GM19193 (cell line): Measurements from ENCODE around the gene APBB1IP.

Experiments
- POLR2A ChIP-seq: IDR thresholded peaks from 4 replicates; pipeline ENCODE4 v1.6.1; 2011; ENCODE audit not compliant: insufficient read depth, insufficient read length; ENCODE audit errors: extremely low read depth

The APBB1IP gene

DNA sequence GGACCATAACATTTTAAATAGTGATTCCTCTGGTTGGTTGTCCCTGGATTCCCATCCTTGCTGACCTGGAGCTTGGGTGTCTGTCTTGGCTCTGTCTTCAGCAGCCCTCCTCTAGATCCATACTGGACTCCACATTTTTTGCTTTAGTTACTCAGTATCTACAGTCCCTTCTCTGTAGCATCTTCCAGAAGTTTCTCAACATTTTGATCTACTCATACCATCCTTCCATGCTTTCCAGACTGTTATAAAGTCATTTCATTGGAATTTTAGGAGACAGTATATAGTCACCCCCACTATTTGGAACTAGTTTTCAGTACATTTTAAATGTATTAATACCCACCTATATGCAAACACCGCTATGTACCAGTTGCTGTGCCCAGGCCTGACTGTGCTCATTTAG is 25.8 kb downstream of the APBB1IP start:
- no peak for TF ChIP-seq POLR2A

DNA sequence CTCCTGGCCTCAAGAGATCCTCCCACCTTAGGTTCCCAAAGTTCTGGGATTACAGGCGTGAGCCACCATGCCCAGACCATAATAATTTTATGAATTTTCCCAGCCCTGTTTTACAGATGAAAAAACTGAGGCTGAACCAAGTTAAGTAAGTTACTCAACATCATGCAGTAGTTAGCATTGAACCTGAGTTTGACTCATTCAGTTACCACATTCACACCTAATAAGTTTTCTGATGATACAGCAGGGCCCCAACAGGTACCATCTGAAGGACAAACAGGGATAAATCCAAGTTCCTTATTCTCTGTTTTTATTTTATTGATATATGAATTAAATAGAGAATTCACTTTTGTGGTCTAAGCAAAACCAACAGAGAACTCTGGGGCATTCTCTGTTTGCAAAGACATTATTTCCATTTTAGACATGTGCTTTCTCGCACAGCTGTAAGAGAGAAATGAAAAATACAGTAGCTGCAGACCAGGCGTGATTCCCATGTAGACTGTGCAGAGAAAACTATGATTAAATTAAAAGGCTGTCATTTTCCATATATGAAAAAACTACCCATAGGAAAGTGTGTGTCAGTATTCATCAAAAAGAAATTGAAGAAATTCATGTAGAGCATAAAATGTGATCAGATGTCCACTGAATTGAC is 26.6 kb downstream of the APBB1IP start:
- no peak for TF ChIP-seq POLR2A

- TF ChIP-seq POLR2A, result no peak
Observed at GRCh38 chr10:26467639-26468038, 29.5 kb downstream of the APBB1IP start.

GRCh38 chr10:26468291-26468690 is 30.1 kb downstream of the APBB1IP start:
- no peak for TF ChIP-seq POLR2A

DNA sequence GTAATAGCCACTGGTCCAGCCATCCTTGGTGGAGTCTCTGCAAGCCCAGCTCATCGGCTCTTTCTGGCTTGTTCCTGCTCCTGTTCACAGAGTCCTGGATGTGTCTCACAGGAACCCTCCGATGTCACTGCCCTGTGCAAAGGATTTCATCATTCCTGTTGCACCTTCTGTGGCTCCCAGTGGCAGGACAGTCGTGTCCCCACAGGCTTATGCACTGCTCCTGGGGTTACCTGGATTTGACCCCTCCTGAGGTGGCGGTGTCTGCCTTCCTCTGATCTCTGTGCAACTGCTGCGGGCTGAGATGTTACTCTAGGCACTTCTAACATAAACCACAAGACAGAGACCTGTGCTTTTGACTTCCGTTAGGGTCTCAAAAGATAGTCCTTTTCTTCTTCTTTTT is 30.6 kb downstream of the APBB1IP start:
- no peak for TF ChIP-seq POLR2A

GRCh38 chr10:26472492-26472778 is 34.3 kb downstream of the APBB1IP start:
- TF ChIP-seq POLR2A, result no peak

- no peak for TF ChIP-seq POLR2A
Observed at GRCh38 chr10:26474026-26474425, 35.9 kb downstream of the APBB1IP start.

DNA sequence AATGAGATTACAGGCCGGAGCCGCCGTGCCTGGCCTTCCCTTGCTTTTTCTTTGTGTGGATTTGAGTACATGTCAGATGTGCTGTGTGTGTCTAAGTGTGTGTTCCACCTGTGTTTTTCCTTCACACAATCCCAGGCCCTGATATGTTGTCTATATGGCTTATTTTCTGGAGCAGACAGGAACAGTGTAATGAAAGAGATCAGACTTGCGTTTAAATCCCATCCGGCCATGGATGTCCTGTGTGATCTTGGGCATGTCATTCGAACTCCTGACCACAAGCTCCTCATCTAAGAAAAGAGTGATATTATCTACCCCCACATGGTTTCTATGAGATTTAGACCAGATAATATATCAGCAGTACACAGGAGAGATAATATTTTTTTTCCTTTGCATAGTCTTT is 37.2 kb downstream of the APBB1IP start:
- no peak for TF ChIP-seq POLR2A

DNA sequence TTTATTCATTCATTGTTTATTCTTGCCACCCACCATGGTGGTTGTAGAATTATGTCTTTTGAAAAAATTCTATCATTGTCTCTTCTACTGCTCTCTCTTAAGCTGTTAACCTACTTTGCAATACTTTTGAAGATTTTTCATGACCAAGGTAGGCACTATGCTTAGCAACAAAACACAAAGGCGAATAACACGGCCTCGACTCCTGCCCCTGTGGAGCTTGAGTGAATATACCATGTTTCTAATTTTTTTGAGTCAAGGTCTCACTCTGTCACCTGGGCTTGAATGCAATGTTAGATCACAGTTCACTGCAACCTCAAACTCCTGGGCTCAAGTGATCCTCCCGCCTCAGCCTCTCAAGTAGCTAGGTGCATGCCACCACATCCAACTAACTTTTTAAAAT is 39.4 kb downstream of the APBB1IP start:
- TF ChIP-seq POLR2A, result no peak

- TF ChIP-seq POLR2A, result no peak
Observed at GRCh38 chr10:26478061-26478460, 39.9 kb downstream of the APBB1IP start.

DNA sequence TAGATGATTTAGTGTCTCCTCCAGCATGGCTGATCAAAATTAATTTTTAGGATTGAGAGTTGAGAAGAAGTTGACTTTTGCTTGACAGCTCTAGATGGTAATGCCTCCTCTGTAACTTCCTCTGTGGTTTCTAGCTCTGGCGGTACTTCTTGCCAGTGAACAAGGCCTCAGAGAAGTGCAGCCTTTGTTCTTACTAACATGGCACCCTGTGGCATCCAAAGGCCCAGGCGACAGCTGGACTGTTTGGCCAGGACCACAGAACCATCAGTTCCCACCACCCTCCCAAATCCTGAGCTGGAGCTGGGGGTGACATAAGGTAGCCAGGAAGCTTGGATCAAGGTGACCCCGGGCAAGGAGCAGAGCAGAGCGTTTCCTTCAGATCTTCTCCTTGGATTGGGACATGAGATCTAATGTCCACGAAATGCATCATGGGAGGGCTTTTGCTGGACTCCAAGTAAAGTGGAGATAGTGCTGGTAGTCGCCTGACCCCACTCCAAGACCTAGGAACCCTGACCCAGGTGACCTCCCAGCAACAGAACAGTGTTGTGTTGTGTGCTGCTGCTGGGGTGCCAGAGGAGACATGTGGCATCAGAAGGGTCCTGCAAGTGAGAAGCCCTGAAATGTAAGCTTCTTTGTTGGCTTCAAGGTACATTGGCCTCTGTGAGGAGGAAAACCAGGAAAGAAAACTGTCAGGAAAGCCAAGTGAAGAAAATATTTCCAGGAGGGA is 41.8 kb downstream of the APBB1IP start:
- no peak for TF ChIP-seq POLR2A

DNA sequence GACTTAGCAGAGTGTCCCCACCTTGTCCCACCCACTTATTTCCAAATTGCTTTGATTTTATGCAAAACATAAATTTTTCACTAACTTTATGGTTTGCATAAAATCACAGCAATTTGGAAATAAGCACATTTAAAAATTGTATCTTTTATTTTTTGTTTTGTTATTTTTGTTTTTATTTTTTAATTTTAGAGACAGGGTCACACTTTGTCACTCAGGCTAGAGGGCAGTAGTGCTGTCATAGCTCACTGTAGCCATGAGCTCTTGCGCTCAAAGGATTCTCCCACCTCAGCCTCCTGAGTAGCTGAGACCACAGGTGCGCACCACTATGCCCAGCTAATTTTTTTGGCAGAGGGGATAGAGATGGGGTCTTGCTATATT is 43.2 kb downstream of the APBB1IP start:
- no peak for TF ChIP-seq POLR2A

DNA sequence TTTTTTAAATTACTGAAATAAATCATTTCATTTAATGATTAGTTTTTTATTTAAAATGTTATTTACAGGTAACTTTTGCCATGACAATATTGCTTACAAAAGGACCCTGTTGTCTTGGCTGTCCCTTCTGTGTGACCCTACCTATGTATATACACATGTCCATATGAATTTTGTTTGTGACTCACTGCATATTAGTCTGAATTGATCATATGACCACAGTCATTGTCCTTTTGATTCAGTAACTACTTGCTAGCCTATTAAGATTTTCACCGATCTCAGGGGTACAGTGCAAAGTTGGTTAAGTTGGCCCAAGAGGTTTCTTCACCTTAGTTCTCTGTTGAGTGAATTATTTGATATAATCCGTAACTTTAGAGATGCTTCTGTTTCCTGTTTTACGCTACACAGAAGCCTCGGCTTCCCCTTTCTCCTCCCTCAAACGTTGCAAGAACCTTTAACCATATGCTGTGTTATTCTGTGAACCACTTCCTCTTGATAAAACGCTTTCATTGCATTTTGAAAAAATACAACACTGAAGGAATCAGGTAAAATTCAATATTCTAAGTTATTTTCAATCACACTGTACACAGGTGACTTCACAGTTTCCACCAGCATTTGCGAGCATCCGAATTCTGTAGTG is 43.9 kb downstream of the APBB1IP start:
- no peak for TF ChIP-seq POLR2A

DNA sequence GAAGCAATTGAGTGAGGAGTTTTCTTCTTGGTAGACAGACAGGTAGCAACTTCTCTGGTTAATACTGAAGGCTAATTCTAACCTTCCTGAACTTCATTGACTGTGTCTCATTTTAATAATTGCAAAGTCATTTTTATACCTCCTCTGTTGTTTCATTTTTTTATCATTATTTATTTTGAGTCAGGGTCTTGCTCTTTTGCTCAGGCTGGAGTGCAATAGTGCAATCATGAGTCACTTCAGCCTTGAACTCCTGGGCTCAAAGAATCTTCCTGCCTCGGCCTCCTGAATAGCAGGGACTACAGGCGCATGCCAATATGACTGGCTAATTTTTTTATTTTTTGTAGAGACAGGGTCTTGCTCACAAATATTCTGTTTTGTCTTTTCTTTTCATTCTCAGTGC is 45.4 kb downstream of the APBB1IP start:
- TF ChIP-seq POLR2A, result no peak

GRCh38 chr10:26485150-26485941 is 47.2 kb downstream of the APBB1IP start:
- TF ChIP-seq POLR2A, result no peak
